HT1080 (cell line): ENCODE results near the gene ZBTB7C. TPM values are rescaled to one million over a fixed set of nuclear protein-coding genes. Genes with fewer than 3 reads are reported as not detected.

ENCODE experiments used
- DNase-seq: peaks from one replicate; pipeline ENCODE4 v3.0.0-alpha.2; 2015; ENCODE audit warnings: low read depth
- total RNA-seq: library from RNA; depleted of rRNA; stranded (reverse); fragments of >200 nt; shearing (Covaris generic); gene quantifications from 2 replicates; pipeline ENCODE4 v1.2.3, GENCODE V29; 2014

ZBTB7C gene
- total RNA-seq, 1 experiment from 2014 or later: 0.05 TPM

DNA sequence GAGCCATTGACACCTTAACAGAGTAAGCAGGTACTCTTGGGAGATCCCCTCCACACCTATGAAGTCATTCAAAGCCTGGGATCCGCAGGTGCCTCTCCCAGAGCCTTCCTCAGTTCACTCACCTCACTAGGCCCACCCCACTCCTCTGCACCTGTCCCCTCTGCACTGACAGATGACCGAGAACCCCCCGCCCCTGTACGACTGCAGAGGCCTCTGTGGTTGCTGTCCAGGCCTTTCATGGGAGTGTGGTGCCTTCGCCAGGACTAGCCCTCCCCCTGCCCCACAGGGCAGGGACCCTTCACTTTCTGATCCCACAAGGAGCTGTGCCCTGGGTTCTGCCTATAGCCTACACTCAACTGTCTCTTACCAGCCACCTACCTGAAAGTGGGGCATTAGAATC is 238.5 kb downstream of the ZBTB7C start:
- DNase-seq: no peak

DNA sequence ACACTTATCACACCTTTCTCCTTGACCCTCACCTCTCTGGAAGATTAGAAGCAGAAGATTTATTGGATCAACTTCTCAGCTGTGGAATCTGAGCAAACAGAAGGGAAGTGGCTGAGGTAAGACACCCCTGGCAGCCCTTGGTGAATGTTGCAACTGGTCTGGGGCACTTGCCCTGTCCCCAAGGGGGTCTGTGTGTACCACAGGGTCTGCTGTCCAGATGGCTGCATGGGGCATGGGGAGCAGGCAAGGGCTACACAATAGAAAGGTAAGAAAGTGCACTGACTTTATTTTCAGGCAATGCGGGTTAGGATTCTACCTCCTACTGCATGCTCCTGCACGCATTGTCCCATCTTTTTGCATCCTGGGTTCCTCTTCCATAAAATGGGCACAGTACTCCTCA is 240.3 kb downstream of the ZBTB7C start:
- DNase-seq: no peak

DNA sequence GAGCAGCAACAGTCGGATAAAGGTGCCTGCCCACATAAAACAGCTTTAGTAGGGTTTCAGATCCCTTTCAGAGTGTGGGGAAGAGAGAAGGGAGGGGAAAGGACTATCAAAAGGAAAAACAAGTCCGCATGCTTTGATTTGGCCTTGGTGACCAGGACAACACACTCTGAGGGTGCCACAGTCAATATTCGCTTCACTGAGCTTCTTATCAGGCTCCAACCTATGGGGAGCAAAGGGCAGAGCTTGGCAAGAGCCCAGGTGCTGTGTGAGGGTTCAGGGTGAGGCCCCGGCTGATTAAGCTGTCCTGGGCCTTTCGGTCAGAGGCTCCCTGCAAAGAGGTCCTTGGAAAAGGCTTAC is 241.3 kb downstream of the ZBTB7C start:
- DNase-seq: no peak

DNA sequence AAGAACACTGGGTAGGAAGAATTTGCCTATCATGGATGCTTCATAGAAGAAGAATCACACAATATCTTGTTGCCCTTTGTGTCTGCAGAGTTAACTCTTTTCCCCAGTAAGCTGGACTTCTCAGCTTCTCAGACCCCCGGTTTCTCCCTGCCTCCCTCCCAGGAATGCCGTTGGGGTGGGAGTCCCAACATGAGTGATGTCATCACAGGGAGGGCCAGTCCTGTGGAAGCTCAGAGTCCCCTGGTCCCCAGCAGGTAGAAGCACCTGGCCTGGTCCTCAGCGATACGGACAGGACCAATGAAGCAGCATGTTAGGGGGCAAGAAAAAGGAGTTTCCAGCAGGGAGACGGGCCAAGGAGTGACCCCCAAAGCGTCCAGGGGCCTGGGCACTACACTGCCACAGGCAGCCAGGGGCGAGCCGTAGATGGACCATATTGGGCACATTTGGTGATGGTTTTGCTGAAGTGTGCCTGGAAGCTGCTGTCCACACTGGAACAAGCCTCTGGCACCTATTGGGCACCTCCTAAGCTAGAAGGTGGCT is 242.8 kb downstream of the ZBTB7C start:
- no peak for DNase-seq

DNA sequence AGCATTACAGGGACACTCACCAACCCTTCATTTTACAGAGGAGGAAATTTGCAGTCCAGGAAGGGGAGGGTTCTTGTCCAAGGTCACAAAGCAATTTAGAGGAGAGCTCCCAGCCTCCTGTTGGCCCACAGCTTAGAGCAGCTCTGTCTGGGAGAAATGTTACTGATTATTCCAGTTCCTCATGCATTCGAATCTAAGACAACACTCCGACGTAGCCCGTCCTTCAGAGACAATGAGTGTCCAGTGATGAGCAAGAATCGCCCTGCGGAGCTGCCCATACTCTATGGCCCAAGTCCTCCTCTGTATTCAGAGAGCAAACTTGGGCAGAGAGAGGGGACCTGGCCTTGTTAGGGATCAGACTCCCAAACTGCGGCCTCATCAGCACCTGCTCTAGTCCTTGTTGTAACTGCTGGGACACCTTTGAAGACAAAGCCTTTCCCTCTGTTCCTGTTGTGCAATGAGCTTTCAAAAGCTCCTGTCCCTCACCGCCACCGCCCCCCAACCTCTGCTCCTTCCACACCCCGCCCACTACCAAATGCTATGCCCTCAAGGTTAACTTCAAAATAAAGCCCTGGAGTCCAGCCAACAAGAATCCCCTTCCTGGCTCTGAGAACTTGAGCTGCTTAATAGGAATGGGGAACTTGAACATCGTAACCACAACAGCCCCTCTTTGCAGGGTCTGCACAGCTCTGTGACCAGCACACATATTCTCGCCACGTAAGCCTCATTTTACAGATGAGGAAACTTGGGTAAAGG is 243.9 kb downstream of the ZBTB7C start:
- DNase-seq: no peak

DNA sequence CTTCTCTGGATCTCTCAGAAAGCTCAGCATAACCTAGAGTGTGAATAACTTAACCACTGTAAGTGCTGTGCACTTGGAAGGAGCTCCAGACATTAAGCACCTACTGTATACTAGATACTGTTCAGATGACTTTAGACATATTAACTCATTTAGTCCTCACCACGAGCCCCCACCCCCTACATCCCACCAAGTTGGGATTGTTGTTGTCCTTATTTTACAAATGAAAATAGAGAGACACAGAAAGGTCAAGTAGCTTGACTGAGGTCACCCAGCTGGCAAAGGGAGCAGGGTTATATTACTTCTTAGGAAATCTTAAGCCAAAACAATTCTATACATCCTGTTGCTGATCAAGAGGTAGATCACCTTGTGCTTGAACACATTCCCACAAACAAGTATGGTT is 244.5 kb downstream of the ZBTB7C start:
- no peak for DNase-seq

DNA sequence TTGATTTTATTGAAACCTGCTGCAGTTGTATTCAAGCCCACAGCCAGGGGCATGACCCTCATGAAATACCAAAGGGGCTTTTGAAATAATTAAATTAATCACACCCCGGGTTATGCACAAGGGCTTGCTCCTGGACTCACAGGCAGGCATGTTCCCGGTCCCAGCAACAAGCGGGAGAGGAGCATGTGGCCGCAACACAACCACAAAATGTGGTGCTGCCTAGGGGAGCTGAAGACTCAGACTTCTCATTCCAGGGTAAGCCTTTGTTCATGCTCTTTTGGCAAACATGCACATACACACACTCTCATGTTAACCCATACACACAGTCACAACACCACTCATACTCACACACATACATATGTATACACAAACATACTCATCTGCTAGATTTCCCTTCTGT is 245.1 kb downstream of the ZBTB7C start:
- DNase-seq: no peak

DNA sequence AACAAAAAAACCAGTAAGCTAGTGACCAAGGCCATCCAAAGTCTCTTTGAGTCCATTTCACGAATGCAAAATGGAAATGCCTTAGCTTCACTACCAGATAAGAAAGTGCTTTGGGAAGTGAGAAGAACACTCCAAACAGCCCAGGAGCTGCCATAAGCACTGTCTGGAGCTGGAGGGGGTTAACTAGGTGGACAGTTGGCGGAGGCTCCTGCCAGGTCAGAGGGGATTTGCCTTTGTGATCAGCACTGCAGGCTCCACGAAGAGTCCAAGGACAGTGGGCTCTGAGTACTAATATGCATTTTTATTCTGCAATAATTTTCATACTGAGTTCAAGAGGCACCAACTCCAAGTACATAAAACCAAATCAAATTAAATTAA is 245.5 kb downstream of the ZBTB7C start:
- DNase-seq: no peak

DNA sequence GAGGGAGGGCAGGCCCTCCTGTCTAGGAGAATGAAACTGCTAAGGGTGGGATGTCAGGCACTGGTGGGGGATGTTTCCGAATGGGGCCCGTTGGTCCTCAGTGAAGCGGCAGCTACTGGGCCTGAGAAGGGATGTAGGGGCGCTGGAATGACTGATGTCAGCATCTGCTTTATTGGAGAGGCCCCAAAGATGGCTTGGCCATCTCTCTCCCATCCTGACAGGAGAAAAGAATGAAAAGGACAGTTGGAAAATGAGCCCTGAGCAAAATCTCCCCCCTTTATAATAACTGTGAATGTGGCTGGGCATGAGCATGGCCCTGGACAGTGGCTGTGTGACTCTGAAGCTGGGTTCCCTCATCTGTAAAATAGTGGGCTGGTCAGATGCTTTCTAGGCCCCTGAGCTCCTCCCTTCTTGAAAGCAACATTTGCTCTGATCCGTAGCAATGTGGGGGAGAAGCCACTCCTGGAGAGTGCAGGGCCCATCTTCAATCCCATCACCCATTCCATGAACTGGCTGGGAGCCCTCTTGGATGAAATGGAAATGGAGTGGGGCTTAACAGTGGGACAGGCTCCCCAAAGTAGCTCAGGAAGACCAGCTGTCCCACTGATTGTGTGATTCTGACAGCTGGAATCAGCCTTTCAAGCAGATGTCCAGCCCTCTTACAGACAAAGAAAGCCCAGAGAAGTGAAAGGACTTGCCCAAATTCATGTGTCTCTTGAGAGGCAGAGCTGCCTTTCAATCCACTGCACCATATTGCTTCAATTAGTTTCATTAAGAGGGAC is 246.0 kb downstream of the ZBTB7C start:
- DNase-seq: no peak

DNA sequence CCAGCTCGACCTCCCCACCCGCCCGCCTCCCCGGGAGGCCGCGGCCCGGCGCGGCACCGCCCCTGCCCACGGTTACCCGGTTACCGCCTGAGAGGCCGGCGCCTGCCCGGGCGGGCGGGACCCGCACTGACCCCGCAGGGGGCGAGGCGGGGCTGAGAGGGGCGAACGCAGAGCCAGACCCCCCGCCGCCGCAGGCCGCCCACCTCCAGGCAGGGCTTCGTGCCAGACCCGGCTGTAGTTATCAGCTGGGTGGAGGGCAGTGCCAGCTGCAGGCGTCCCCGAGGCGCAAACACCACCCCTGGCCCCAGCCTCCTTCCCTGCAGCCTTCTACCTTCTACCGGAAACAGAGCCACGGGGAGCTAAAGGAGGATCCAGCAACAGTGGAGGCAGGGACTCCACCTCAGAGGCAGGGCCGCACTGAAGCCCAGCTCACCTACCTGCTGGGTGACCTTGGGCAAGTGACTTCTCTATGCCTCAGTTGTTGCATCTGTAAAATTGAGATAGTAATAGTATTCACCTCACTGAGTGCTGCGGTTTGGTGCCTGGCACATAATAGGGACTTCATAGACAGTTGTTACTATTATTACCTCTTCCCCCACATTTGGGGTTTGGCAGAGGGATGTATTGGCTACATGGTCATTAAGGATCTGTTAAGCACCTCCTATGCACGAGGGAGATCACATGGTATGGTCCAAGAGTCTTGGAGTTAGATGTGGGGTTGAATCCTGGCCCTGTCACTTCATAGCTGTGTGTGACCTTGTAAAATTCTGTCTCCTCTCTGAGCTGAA is 247.1 kb downstream of the ZBTB7C start:
- DNase-seq: peak; percentile 15

DNA sequence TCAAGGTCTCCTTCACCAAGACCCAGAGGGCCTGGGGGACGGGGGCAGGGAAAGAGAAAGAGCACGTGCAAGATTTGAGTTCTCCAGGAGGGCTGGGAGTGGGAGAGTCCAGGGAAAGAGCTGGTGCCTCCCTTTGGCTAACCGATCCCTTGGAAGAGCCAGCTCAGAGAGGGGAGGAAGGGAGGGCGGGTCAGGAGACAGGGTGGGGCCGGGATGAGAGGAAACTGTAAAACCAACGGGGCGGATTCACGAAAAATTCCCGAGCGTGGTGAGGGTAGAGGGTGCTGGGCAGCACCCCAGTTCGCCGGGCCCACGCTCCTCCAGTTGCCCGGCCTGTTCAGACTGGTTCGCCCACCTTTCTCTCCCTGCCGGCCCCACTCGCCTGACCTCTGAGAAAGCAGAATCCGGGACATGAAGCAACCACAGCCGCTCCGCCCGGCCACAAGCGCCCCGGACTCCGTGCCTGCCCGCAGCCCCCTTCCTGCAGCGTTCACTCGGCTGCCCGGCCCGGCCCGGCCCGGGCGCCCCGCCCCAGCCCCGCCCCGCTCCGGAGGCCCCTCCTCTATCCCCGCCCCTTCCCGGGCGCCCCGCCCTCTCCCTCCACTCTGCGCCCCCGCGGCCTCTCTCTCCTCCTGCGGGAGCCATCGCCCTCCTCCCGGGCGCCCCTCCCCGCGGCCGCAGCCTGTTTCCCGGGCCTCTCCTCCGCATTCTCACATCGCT is 247.8 kb downstream of the ZBTB7C start:
- peak; percentile 54 for DNase-seq

DNA sequence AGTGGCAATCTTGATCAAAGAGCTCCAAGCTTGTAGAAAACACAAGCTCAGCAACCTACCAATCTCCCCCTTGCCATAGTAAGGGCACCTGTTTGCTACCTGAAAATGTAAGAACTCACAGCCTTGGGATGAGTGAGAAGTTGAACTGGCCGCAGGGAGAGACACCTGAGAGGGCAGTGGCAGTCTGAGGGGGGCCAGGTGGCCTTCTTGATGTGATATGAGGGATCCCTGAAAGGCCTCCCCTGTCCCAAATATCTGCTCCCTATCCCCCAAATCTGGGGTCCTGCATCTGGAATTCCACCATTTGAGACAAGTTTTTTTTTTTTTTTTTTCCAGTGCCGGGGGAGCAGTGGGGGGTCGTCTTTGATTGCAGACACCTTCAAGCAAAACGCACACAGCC is 248.6 kb downstream of the ZBTB7C start:
- no peak for DNase-seq

DNA sequence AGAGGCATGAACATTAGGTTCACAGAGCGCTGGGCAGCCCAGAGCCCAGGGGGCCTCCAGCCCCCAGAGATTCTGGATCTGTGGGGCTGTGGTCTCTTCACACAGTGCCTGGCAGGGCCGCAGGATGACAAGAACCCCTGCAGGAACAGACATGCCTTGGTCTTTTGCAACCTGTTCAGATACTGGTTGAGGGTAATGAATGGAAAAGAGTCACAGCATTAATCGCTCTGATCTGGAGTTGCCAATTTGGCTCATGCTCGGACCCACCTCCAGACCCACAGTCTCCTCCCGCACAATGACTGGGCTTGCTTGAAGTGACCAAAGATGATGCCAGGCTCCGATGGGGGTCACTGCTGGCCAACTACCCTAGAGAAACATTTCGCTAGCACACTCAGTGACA is 249.4 kb downstream of the ZBTB7C start:
- no peak for DNase-seq

DNA sequence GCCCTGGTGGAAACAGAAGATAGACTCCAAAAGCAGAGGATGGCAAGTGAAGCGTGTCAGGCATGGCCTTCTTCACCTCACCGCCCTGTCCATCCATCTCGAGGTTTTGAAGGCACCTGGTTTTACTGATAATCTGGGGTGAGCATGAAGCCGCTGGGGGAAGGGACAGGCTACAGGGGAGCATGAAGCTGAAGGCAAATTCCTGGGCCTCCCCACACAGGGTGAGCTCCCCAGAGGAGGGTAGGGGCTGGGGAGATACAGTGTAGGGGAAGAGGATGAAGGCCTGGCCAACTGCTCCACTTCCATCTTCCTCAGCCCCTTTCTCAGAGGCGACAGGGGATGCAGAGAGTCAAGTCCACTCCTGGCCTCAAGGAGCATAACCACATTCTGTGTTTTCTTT is 250.5 kb downstream of the ZBTB7C start:
- no peak for DNase-seq

DNA sequence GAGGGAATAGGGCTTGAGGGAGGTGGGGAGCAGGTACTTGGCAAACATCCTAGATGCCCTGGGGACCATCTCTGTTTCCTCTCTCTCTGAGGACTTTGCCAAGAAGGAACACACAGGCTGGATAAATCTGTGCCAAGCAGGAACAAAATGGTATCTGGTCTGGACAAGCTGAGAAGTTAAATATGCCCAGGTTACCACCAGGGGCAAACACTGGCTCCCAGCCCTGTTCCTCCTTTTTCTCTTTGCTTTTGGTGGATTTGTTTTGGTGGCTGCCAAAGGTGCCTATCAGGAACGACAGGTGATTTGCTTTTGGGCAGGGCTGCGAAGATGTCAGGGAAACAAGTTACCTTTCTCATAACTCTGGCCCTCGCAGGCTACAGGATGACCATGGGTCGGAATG is 251.2 kb downstream of the ZBTB7C start:
- DNase-seq: no peak

DNA sequence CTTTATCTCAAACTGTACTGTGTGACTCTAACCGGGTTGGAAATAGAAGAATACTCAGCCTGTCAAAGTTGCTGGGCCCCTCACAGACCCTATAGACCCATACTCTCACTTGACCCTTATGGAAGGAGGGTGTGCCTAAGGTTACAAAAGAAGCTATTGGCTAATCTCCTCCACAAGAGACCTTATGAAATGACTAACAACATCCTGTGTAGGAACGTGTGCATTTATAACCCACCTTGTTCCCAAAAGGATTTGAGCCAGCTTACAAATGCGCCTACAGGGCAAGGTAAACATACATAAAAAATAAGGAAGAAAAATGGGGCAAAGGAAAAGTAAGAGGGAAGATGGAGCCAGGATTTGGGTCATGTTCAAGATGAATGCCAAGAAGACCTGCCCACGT is 253.3 kb downstream of the ZBTB7C start:
- no peak for DNase-seq

DNA sequence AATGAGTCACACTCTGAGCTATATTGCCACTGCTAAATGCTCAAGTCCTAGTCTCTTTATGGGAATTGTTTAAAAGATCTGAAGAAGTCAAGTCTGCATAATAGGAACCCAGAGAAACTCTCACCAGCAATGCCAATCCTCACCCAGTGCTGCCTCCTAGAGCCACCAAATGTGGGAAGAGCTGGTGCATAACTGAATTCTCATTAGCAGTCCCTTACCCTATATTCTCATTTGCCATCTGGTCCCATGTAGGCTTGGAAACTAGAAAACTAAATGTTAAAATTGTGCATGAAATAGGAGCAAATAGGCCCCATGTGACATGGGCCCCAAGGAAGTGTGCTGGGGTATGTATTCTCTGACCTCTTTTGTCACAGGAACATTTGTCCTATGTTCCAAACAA is 254.4 kb downstream of the ZBTB7C start:
- DNase-seq: no peak

DNA sequence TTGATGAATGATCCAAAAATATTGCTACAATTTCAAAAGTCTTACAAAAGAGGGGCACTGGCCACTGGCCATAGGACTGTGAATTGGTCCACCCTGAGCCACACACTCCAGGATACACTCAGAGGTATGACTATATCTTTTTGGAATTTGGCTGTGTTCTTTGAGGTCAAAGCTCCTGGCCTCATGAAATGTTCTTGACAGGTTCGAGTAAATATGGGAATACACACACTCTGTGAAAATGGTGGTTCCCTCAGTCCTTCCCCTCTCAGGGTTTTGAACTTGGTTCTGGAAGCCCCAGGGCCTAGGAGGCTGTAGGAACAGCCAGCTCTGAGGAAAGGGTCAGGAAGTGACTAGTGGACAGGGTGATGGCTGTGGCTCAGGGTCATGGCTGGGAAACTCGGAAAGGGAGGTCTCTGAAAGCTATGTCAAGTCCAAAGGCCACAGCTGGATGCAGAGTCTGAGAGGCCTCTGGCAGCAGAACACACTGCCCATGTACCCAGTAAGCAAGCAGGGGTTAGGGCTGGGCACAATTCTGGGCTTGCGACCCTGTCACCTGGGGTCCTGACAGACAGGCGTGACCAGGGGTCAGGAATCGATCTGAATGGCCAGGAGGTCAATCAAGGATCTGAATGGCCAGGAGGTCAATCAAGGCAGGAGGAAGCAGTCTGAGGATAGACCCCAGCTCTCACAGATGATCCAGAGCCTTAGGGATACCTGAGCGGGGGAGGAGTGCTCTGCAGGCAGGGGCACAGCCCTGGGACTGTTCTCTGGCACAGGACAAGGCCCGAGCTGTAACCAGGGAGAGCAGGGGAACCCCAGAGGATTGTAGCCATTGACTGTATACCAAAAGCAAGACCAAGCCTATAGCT is 255.3 kb downstream of the ZBTB7C start:
- peak; percentile 26 for DNase-seq

DNA sequence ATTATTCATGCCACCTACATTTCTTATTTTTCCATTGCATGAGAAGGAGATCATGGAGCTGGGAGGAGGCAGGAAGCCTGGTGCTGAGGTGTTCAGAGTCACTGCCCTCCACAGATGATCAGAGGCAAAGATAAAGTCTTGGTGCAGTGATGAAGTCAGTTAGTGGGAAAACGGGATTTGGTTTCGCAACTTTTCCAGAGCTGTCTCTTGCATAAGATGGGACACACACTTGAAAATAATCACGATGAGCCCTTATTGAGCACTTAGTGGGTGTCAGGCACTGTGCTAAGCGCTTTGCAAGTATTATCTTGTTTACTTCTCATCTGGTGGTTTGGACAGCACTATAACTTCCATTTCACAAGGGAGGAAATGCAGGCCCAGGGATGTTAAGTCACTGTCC is 256.6 kb downstream of the ZBTB7C start:
- DNase-seq: no peak

DNA sequence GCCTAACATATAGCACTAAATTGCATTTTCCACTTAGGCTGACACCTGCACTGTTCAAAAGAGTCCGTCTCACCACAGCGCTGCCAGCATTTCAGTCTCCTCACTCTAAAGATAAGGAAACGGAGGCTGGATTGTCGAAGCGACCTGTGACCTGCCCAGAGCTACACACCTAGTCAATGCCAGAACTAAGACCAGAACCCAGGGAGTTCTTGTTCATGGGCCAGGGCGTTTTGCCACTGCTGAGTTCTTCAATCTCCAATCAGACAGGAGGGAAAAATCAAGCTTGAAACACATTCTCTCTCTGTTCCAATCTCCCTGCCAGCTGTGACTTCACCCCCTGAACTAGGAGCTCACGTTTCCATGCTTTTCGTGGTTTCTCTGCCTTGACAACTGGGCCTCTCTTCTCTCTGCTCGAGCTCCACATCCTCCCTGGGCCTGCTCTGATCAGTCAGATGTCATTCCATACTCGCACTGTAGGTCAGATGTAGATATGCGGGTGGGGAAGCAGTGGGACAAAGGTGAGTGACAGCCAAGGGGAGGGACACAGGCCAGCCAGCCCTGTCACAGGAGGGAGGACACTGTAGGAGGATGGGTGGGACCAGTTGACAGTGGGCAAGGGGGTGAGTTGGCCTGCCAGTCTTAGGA is 257.6 kb downstream of the ZBTB7C start:
- DNase-seq: no peak
